HepG2 (cell line): Measurements from ENCODE around the gene BHLHE23. TPM values are rescaled to one million over a fixed set of nuclear protein-coding genes. Genes with fewer than 3 reads are reported as not detected.

Experiments used
- ARHGAP35 ChIP-seq: sonication (generic); formaldehyde crosslinking; IDR thresholded peaks from 2 replicates; pipeline ENCODE4 v1.9.0; 2022; ENCODE audit warnings: mild to moderate bottlenecking, inconsistent platforms, moderate library complexity, missing genetic modification reagents, borderline replicate concordance
- GMEB1 ChIP-seq: sonication (generic); formaldehyde crosslinking; IDR thresholded peaks from 2 replicates; pipeline ENCODE4 v1.5.1; 2020; ENCODE audit warnings: missing genetic modification reagents, mild to moderate bottlenecking, borderline replicate concordance
- JARID2 ChIP-seq: sonication (generic); formaldehyde crosslinking; IDR thresholded peaks from 2 replicates; pipeline ENCODE4 v1.8.1; 2023; ENCODE audit warnings: missing genetic modification reagents, inconsistent platforms; ENCODE audit not compliant: insufficient replicate concordance
- KIAA2018 ChIP-seq: sonication (generic); formaldehyde crosslinking; IDR thresholded peaks from 2 replicates; pipeline ENCODE4 v1.5.0; 2020; ENCODE audit warnings: mild to moderate bottlenecking, missing genetic modification reagents, borderline replicate concordance
- SRSF9 ChIP-seq: fragments of 200-400 bp; formaldehyde crosslinking; IDR thresholded peaks from 2 replicates; pipeline ENCODE4 v1.6.1; 2018; ENCODE audit warnings: borderline replicate concordance, mild to moderate bottlenecking, low read depth, low read length; ENCODE audit not compliant: insufficient read depth, poor library complexity, severe bottlenecking
- ZKSCAN1 ChIP-seq: fragments of 150-350 bp; IDR thresholded peaks from 2 replicates; pipeline ENCODE4 v1.6.1; 2014; ENCODE audit warnings: low read length
- ZKSCAN8 ChIP-seq: IDR thresholded peaks from 2 replicates; pipeline ENCODE4 v1.6.1; 2016; ENCODE audit warnings: borderline replicate concordance, missing genetic modification reagents, missing compliant biosample characterization
- ZNF296 ChIP-seq: sonication (generic); formaldehyde crosslinking; conservative IDR thresholded peaks from 2 replicates; pipeline ENCODE4 v1.5.0; 2020; ENCODE audit warnings: mild to moderate bottlenecking, missing genetic modification reagents
- ZNF609 ChIP-seq: sonication (generic); formaldehyde crosslinking; IDR thresholded peaks from 2 replicates; pipeline ENCODE4 v1.4.0; 2020; ENCODE audit warnings: mild to moderate bottlenecking, missing genetic modification reagents, borderline replicate concordance
- ZNF839 ChIP-seq: sonication (generic); formaldehyde crosslinking; IDR thresholded peaks from 2 replicates; pipeline ENCODE4 v1.4.0; 2020; ENCODE audit warnings: missing genetic modification reagents, mild to moderate bottlenecking, borderline replicate concordance
- ZNF878 ChIP-seq: sonication (generic); formaldehyde crosslinking; IDR thresholded peaks from 2 replicates; pipeline ENCODE4 v1.8.1; 2023; ENCODE audit warnings: mild to moderate bottlenecking, missing genetic modification reagents, moderate library complexity
- polyA plus RNA-seq, 8 experiments: library from polyadenylated mRNA; depleted of rRNA in 3 of 8; stranded (reverse) in 7 of 8; unstranded in 1 of 8; fragments of >200 nt; fragmentation: Illumina TruSeq in 4 of 8; extraction: Trizol in 4 of 8; gene quantifications; 2 replicates each; pipeline versions ENCODE4 v1.2.1 to v1.2.3, GENCODE V29; 2011 to 2016; ENCODE audit warnings: low read depth in 4 of 8, missing spikeins in 1 of 8, mixed read lengths in 1 of 8; ENCODE audit not compliant: insufficient read depth in 1 of 8
- total RNA-seq, 5 experiments: library from RNA; depleted of rRNA; stranded (reverse); fragments of >200 nt; fragmentation: Illumina TruSeq; extraction: Trizol; gene quantifications; 2 replicates each; pipeline ENCODE4 v1.2.3, GENCODE V29; 2016; ENCODE audit warnings: low read depth in 1 of 5

The BHLHE23 gene
- total and polyA plus RNA-seq, 2 of the 13 experiments (the other 11 are each of a cell fraction or from before 2014, with no cell fraction given): not detected

GRCh38 chr20:63009045-63009961 is 2.5 kb upstream of the BHLHE23 start (continued):
- TF ChIP-seq KIAA2018 (no peak), ZKSCAN8 (CRISPR knock-in tag) (no peak), ZNF839 (CRISPR knock-in tag) (peak; percentile 22; the same call in 1 of the 2 replicates), JARID2 (peak; percentile 85), ARHGAP35 (CRISPR knock-in tag) (no peak), ZNF609 (CRISPR knock-in tag) (no peak), GMEB1 (CRISPR knock-in tag) (no peak; the same call in 1 of the 2 replicates), SRSF9 (no peak), ZKSCAN1 (0 out of 2 replicates have a peak, but pooled peaks have one; percentile 23), ZNF878 (CRISPR knock-in tag) (no peak), ZNF296 (CRISPR knock-in tag) (no peak)
